EL (cell line): ENCODE results near the gene AP1S2.
A peak's percentile ranks its signal among the peaks of the same experiment; 100 is the strongest.

Experiments
- DNase-seq: peaks from one replicate; pipeline ENCODE4 v3.0.0-alpha.2; 2016

The AP1S2 gene

GRCh38 chrX:15804563-15804962 lies 50.0 kb downstream of the AP1S2 start:
- DNase-seq, result no peak

DNA sequence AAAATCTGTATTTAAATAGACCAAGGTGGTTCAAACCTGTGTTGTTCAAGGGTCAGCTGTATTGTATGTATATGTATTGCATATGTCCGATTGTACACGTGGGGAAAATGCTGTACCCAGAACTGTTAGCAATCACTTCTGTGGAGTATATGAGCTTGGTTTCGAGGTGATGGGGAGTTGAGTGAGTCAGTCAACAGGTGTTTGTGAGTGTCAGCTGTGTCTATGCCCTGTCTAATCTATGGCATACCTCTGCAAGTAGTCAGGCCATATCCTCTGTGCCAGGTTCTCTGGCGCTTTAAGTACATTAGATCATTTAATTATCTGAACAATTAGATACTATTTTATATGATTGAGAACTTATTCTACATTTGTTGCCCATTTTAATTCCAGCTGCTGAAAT lies 56.9 kb downstream of the AP1S2 start:
- DNase-seq, result no peak

- DNase-seq, result no peak
These were observed 63.8 kb downstream of the AP1S2 start for GRCh38 chrX:15790769-15791290.

GRCh38 chrX:15789979-15790768 lies 64.4 kb downstream of the AP1S2 start, which contains the start of gene ZRSR2:
Gene ZRSR2, plus strand, starts transcription at chrX:15790484. Its CDS starts 12 bp downstream, at chrX:15790496.
- DNase-seq, result peak; percentile 75

GRCh38 chrX:15786915-15787314 lies 67.7 kb downstream of the AP1S2 start:
- no peak for DNase-seq

DNA sequence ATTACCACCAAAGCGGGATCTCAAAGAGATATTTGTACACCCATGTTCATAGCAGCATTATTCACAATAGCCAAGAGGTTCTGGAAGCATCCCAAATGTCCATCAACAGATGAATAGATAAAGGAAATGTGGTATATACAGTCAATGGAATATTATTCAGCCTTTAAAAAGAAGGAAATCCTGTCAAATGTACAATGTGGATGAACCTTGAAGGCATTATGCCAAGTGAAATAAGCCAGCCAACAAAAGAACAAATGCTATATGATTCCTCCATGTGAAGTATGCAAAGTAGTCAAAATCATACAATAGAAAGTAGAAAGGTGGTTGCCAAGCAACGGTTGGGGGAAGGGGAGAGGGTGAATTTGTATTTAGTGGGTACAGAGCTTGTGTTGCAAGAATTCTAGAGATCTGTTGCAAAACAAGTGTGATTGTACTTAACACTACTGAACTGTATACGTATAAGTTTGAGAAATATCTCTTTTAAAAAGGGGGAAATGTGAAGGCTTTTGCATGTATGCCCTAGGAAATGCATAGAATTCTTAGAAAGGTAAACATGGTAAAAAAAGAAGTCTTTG lies 69.3 kb downstream of the AP1S2 start:
- no peak for DNase-seq

DNA sequence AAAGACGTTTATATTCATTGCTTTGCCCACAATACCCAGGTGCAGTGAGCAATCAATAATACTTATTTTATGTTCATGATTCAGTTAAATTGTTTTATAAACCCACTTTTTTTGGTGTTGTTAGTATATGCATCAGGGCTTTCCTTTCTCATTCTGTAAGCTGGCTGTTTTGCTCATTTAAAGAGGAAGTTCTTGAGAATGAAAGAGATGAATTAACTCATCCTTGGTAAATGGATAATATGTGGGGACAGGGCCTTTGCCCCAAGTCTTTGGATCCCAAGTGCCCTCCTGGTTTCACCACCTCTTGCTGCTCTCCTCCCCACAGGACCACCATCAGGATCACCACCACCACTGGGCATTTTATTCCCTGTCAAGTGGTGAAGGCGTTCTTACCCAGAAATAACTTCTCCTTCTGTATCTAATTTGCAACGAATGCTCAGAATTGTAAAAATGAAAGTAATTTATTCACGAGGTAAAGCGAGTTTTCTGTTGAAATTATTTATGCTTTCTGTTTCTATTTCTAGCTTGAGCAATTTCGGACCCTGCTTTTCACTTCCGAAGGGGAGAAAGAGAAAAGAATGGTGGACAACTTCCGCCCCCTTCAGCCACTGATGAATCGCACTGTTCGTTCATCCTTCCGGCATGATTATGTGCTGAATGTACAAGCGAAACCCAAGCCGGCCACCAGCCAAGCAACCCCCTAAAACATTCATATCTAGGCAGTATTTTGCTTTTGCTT lies 72.5 kb downstream of the AP1S2 start:
- no peak for DNase-seq
